ENCODE results near the gene WDR7.

WDR7 gene

DNA sequence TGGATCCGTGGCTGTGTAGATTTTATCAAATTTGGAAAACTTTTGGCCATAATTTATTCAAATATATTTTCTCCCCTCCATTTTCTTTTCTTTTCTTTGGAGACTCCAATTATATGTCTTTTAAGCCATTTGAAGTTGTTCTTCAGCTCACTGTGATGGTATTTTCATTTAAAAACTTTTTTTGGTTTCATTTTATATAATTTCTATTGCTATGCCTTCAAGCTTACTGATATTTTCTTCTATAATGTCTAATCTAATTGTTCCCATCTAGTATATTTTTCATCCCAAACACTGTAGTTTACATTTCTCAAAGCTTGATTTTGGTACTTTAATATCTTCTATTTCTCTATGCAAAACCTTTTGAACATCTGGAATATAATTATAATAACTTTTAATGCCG lies 72.5 kb downstream of the WDR7 start:
- no peak for DNase-seq

DNA sequence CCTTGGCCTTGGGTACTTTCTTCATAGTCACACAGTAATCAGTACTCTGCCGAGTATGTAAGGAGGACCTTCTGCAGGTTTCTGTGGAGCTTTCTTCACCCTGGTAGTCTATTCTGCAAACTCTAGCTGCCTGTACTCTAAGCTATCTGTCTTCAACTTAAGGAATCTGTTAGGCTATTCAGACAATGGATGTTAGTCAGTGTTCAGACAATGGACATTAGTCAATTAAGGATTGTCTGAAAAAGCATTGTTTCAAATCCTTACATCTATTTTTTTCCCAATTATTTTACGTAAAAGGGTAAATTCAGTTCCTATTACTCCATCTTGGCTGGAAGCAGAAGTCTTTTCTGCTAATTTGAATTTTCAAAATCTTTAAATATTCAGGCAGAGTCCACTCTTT lies 75.7 kb downstream of the WDR7 start:
- no peak for DNase-seq

DNA sequence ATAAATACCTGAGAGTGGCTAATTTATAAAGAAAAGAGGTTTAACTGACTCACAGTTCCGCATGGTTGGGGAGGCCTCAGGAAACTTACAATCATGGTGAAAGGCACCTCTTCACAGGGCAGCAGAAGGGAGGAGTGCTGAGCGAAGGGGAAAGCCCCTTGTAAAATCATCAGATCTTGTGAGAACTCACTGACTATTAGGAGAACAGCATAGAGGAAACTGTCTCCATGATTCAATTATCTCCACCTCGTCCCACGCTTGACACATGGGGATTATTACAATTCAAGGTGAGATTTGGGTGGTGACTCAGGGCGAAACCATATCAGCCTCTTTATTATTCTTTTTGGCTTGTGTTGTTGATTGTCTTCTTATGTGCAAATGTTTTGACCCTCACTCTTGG lies 76.2 kb downstream of the WDR7 start:
- DNase-seq: no peak

DNA sequence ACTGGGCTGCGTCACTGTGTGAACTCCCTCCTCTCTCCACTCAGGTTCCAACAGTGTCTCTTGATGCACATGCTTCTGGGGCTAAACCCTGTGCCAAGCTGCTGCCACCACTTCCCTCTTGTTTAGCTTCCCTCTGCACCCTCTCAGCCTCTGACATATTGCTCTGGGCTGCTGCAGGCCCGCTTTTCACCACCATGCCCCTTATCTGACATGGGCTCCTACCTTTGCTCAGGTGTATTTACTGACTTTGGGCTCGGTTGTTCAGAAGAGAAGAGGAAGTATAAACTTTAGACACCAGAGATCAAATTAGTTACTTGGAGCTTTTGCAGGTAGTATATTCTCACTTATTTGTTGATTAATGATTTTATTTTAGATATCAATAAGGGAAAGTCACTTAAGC lies 77.6 kb downstream of the WDR7 start:
- DNase-seq: no peak

DNA sequence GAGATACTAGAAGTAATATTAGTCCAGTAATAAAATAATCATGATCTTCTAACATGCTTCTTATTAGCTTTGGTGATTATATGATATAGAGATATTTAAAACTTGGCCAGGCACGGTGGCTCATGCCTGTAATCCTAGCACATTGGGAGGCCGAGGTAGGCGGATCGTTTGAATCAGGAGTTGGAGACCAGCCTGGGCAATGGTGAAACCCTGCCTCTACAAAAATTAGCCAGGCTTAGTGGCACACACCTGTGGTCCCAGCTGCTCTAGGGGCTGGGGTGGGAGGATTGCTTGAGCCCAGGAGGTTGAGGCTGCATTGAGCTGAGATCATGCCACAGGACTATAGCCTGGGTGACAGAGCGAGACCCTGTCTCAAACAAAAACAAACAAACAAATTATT lies 87.0 kb downstream of the WDR7 start:
- DNase-seq: no peak

DNA sequence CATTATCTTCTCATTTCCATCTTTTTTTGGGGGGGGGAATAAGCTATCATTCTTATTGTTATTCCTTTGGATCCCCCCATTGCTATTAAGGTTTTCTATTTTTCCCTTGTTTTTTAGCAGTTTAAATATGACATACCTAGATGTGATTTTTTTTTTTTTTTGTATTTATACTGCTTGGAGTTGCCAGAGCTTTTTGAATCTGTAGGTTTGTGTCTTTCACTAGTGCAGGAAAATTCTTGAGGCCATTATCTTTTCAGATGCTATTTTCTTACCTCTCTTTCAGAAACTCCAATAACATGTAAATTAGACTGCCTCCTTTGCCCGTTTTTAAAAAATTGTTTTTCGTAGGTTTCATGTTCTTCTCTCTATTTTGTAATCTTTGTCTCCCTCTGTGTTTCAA lies 88.6 kb downstream of the WDR7 start:
- DNase-seq: no peak

DNA sequence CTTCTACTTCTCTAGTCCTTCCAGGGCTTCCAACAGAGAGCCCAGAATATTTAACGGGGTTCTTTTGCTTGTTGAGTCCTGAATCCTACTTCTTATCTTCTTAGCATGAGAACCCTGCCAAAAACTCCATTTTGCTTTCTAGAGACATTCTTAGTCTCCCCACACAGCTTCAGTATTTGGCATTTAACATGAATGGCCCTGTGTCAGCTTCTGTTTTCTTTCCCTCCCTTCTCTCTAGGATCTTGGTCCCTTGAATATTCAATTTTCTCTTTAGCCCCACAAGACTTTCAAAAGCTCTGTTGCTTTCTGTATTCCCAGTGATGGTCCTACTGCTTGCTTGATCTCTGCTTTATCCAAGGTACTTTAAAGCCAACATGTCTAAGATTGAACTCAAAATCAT lies 89.5 kb downstream of the WDR7 start:
- DNase-seq: no peak

DNA sequence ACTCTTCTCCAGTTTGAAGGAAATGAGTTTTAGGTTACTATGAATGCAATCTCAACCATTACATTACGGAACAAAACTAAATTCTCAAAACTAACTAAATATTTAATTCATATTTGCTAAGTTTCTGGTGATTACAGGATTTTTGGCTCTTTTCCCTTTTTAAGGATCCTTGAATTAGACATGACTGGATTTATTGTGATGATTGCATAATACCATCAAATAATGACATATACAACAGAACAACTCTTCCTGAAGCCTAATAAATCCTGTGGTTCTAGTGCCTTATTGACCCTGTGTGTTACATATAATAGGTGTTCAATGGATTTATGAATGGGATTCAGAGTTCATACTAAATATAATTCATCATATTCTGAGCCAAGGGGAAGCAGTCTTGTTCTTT lies 90.5 kb downstream of the WDR7 start:
- DNase-seq: no peak

DNA sequence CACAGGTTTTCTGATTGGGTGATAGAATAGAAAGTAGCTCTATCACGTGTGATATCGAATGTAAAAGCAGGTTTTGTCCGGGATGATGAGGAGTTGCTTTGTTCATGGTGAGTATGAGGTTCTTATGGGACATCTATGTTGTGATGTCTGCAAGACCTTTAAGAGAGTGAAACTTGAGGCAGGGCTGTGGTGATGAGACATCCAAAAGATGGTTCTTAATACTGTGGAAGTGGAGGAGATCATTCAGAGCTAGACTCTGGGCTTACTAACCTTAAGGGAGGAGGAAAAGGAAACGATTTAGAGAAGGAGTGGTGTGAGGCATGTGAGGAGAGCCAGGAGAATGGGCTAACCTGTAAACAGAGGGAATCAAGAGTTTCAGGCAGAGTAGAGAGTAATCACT lies 92.0 kb downstream of the WDR7 start:
- no peak for DNase-seq

DNA sequence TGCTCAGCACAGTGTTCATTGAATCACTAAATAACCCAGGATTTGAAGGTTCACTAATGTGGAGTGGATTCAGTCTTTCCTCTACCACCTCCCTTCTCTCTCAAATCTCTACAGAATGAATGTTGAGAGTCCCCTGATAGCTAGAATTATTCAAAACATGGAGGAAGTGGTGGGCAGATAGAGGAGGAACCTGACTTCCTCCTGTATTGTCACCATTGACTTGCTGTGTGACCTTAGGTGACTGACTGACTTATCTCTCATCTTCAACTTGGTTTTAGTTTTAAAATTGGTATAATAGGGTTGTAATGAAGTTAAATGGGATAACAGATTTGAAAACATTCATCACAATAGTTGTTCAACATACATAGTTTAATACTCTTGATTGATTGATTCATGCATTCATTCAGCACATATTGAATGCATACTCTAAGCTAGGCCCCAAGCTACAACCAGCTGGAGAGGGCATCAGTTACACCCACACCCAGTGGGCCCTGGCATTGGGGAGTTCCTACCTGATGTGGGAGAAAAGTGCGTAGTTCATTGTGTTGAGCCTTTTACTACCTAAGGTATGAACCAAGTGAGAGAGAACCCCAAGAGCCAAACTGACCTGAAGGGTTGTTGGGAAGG lies 96.0 kb downstream of the WDR7 start:
- DNase-seq: no peak

DNA sequence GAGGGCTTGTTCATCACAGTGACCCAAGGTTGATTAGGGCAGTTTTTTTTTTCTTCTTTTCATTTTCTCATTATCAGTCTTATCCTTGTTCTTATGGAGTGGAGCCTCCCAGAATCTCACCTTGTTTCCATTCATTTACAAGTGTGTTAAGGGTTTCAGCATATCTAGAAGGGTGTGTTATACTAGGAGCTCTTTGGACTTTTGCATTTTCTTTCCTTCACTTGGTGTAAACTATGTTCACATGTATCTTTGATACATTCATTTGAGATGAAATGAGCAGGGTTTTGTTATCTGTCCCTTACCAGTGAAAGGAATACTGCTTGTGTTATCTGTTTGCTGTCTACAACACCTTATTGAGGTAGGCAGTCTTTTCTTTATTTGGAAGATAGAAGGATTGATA lies 96.7 kb downstream of the WDR7 start:
- no peak for DNase-seq

DNA sequence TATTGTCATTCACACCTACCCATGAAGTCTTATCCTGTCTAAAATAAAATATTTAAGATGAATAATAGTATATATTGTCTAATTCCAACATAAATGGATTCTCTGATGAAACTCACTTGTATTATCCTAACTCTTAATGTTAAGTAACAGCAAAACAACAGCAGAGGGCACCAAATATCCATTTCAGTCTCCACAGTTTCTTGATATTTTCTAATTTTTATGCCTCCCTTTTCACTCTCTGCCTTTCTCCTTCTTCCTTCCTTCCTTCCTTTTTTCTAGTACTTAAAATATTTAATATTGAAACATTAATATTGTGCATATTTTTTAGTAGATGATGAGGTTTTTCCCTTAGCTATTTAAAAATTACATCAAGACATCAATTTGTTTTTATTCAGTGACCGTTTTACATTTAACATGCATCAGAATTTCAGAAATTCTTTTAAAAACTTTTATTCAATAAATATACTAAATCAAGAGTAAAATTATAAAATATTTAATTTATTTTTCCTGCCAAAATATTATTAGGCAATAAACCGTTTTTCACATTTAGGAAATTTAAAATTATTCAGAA lies 97.6 kb downstream of the WDR7 start:
- peak; percentile 75 for DNase-seq

DNA sequence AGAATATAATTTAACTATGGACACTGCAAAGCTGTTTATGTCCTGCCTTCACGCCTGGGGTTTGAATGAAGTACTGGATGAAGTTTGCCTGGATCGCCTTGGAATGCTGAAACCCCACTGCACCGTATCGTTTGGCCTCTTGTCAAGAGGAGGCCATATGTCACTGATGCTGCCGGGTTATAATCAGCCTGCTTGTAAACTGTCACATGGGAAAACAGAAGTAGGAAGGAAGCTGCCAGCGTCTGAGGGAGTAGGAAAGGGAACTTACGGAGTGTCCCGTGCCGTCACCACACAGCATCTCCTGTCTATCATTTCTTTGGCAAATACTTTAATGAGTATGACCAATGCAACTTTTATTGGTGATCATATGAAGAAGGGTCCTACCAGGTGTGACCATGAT lies 105.8 kb downstream of the WDR7 start:
- DNase-seq: no peak

DNA sequence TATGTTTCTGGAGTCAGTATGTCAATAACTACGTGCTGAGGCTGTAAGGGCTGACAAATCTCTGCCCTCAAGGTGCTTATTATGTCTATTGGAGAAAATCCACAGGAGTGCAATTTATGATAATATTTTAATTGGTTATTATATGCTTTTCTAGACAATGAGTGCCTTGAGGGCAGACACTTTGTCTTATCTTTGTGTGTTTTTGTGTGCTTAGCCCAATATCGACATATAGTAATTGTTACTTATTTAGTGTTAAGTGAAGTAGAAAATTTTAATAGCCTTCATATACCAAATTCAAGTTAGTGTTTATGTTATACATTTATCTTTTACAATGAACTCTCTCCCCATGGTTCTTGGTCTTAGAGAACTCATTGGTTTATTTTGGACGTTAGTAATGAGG lies 118.9 kb downstream of the WDR7 start:
- peak; percentile 22 for DNase-seq

DNA sequence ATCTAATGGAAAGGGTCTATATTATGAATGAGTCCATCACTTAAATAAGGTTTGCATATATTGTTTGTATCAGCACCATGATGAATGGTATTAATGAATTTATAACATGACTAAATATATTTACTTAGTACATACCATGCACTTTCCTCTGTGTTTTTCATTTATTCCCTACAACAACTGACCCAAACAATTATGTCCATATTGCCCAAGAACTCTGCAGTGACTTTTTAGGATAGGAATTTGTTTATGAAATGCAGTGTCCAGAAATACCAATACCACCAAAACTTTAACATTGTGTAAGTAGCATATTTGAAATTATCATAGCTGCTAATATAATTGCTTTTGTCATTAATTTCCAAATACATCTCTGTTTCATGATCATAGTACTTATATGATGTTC lies 119.7 kb downstream of the WDR7 start:
- no peak for DNase-seq

DNA sequence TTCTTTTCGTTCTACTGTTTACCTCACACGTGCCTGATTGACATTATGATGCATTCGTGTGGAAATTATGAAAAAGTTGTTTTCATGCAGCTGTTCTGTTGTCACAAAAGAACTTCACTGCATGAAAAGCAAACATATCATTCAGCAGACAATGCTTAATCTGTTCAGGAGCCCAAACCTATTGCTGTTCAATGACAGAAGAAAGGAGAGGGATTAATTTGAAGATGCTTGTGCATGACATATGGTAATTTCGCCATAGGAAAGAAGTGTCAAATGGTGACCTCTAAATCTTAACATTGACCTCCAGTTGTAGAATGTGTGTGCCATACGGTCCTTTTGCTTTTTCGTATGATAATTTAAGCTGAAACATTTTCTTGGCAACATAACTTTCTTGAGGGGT lies 124.5 kb downstream of the WDR7 start:
- peak; percentile 37 for DNase-seq

DNA sequence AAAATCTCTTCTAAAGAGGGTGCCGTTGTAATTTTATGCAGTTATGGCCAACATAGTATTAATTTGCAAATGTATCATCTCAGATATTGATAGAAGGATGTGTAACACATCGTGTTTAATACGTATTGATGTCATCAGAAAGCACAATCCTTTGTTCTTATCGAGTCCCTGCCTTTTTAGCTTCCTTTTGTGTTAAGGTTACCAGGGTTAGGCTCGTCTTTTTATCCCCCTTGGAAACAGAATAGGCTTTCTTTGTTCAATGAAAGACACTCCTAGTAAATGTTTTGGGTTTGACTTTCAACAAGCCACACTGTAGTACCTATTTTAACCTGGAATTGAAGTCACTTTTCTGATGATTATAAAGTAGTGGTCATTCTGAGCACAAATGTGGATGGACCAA lies 136.2 kb downstream of the WDR7 start:
- DNase-seq: no peak

DNA sequence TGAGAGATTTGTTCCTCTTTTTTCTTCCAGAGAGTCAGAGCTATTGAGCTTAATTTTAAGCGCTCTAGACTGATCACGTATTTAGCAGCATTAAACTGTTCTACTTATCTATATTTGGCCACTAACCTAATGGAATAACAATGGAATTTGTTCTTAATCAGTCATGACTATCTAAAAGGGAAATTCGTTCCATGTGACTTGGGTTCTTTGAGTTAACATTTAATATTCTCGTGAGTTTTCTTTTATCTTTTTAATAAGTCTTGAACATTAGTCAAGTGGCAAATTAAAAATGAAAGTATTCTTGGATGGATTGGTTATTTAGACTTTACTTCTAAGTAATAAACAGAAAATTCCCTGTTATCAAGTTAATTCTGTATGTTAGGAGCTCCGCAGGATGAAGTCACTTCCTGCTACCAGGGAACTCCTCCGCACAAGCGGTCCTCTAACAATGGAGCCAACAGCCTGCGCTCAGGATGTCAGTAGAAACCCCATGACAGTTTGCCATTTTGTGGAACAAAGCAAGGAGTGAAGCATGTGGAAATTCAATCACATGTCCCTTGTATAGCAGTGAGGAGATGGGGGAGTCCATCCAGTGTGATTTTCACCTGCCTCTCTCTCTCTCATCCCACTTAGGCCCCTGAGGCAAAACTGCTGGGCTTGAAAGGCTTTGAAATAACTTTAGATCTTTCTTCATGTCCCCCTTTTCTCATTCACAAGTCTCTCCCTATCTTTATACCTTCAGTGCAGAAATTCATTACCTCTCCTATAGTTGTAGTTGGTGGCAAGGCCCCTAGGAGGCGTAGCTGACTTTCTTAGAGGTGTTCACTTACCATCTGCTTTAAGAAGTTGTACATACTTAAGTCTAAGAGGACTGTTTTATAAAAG lies 138.1 kb downstream of the WDR7 start:
- DNase-seq: peak; percentile 11

DNA sequence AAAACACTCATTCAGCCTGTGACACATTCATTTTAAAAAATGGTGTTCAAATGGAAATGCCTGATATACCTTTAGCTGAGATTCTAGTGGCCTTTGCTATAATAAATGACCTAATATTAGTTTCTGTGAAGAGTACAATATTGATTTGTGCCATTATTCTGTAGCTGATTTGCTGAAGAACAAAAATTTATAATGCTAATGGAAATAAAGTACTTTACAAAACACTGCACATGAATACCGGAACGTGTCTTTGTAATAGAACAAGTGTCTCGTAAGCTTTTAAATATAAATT lies 138.7 kb downstream of the WDR7 start:
- DNase-seq: no peak

DNA sequence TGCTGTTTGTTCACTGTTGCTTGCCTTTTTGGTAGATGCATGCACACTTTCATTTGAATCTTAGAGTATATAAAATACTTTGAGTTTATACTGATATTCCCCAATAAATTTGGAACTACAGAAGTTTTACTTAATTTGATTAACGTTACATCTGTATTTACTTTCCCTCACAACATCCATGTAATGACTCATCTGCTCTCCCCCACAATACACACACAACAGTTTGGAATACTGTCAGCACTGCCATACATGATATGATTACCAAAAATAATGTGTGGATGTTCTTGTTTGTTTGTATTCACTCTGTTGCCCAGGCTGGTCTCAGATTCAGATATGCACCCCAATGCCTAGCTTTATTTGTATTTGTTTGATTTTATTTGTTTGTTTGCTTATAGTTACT lies 144.2 kb downstream of the WDR7 start:
- DNase-seq: no peak

DNA sequence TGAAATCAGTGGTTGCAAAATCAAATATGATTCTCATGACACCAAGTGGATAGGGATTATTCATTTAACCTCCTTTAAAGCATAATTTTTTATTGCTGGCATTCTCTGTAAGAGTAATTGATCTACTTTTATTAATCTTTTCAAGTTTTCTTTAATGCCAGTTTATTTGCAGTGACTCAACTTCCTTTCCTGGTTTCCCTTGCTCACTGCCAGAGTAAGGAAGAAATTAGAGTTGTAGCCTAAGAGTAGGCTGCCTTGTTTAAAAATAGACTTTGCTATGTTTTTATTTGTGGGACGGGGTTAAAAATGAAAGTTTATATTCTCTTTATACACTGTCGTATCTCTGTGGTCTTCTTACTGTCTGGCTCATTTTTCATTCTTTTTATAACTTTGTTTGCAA lies 148.6 kb downstream of the WDR7 start:
- DNase-seq: no peak

DNA sequence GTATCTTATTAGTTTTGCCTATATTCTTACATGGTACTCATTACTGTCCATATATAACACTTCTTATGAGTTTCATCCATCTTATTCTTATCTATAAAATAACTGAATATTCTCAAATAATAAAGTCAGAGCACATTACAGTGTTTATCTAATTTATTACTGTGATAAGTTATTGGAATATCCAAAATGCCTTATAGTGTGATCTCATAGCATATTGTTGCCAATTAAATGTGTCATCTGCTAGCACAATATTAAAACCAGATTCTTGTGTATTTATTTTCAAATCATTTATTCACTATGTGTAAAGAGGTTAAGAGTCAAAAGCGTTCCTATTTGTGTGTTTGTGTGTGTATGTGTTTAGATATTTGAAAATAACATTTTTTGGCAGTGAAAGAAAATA lies 151.9 kb downstream of the WDR7 start:
- no peak for DNase-seq

DNA sequence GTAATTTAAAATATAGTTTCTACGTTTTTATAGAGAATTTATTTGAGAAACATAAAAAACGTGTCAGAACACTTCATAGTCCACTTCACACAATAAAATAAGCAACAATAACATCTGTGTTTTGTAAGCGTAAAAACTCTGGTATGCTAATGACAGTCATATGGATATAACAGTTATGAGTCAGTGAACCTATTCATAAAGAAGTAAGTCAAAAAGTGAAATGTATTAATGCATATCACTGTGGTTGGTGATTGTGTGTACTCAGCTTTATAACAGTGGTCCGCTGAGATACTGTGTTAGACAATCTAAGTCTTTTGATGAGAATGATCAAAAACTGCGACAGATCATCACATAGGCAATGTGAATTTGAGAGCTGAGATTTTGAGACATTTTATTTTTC lies 153.2 kb downstream of the WDR7 start:
- no peak for DNase-seq

DNA sequence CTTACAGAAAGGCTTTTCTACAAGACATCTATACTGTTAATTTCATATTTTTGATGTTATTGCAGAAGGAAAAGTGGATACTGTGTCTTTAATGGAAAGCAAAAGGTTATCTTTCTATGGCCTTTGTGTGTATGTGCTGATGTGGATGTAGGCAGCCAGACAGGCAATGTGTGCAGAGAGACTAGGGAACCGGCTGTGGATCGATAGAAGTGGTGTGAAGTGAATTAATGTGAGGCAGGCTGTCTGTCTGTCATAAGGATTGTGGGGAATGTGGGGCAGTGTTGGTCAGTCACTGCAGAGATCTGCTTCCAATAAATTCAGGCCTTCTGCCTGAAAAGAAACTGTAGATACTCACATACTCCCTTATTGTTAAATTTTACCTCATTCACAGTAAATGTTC lies 156.7 kb downstream of the WDR7 start:
- DNase-seq: peak; percentile 2

DNA sequence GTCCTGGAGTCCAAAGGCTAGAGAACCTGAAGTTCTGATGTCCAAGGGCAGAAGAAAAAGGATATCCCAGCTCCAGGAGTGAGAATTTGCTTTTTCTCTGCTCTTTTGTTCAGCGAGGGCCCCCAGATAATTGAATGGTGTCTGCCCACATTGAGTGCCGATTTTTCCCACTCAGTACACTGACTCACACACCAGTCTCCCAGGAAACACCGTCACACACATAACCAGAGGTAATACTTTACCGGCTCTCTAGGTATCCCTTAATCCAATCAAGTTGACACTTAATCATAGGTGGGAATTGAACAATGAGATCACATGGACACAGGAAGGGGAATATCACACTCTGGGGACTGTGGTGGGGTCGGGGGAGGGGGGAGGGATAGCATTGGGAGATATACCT lies 161.5 kb downstream of the WDR7 start:
- DNase-seq: no peak

All from NCI-H2227 treated with DMSO at 0.1 percent for 48 hours (cell line).